HEK293 (cell line): ENCODE results near the gene ETV6.

Experiments used
- CTCF ChIA-PET: fragments of 350-600 bp; formaldehyde crosslinking; extraction: SDS; loops from one replicate; lab custom pipeline; 2021; ENCODE audit warnings: antibody characterized with exemption; lab: Yijun Ruan, JAX
- POLR2A ChIA-PET: fragments of 300-600 bp; formaldehyde crosslinking; extraction: SDS; loops from one replicate; lab custom pipeline; 2020; ENCODE audit warnings: antibody characterized with exemption, inconsistent platforms; lab: Yijun Ruan, JAX
- H3K27ac ChIP-seq: fragments of 200-500 bp; sonication (Bioruptor generic); 2 replicates; pipeline ENCODE4 v1.5.1; 2014; ENCODE audit warnings: low read depth, low read length, control low read depth, inconsistent platforms; ENCODE audit errors: extremely low read depth
- H3K36me3 ChIP-seq, 2 experiments: fragments of 200-500 bp in 1 of 2; sonication (Bioruptor generic) in 1 of 2; 1 replicate in 1 of 2; 2 replicates in 1 of 2; pipeline ENCODE4 v1.5.1; 2014 to 2017; ENCODE audit warnings: inconsistent platforms in 2 of 2, low read length in 2 of 2; ENCODE audit not compliant: control insufficient read depth in 2 of 2, insufficient read depth in 1 of 2
- H3K4me1 ChIP-seq: fragments of 200-500 bp; sonication (Bioruptor generic); 2 replicates; pipeline ENCODE4 v1.5.1; 2014; ENCODE audit warnings: mild to moderate bottlenecking, low read length, inconsistent platforms; ENCODE audit not compliant: control insufficient read depth, insufficient read depth
- H3K4me3 ChIP-seq: 2 replicates; pipeline ENCODE4 v1.5.1; 2011; ENCODE audit warnings: low read depth, mild to moderate bottlenecking, control low read depth, low read length, moderate library complexity
- H3K9me3 ChIP-seq: fragments of 200-500 bp; sonication (Bioruptor generic); 2 replicates; pipeline ENCODE4 v1.5.1; 2014; ENCODE audit warnings: low read depth, low read length, inconsistent platforms; ENCODE audit not compliant: control insufficient read depth, insufficient read depth
- KLF1 ChIP-seq: fragments of 450-650 bp; formaldehyde crosslinking; IDR thresholded peaks from 2 replicates; pipeline ENCODE4 v1.5.1; 2016; ENCODE audit warnings: missing biosample characterization, missing genetic modification characterization
- KLF16 ChIP-seq: fragments of 450-650 bp; formaldehyde crosslinking; IDR thresholded peaks from 2 replicates; pipeline ENCODE4 v1.5.1; 2017; ENCODE audit warnings: missing biosample characterization, missing genetic modification characterization
- TCF7L2 ChIP-seq: IDR thresholded peaks from 2 replicates; pipeline ENCODE4 v1.6.1; 2011; ENCODE audit warnings: low read depth, mild to moderate bottlenecking, inconsistent platforms, low read length, moderate library complexity, borderline replicate concordance
- ZBTB48 ChIP-seq: fragments of 450-650 bp; formaldehyde crosslinking; IDR thresholded peaks from 2 replicates; pipeline ENCODE4 v1.5.1; 2016; ENCODE audit warnings: missing biosample characterization, missing genetic modification characterization
- ZIC2 ChIP-seq: fragments of 450-650 bp; formaldehyde crosslinking; IDR thresholded peaks from 2 replicates; pipeline ENCODE4 v1.5.1; 2016; ENCODE audit warnings: missing biosample characterization, missing genetic modification characterization
- ZNF112 ChIP-seq: fragments of 450-650 bp; formaldehyde crosslinking; IDR thresholded peaks from 2 replicates; pipeline ENCODE4 v1.5.0; 2017; ENCODE audit warnings: missing biosample characterization, missing genetic modification characterization
- ZNF184 ChIP-seq: fragments of 450-650 bp; IDR thresholded peaks from 2 replicates; pipeline ENCODE4 v1.5.1; 2018; ENCODE audit warnings: missing biosample characterization, mild to moderate bottlenecking, missing genetic modification characterization
- ZNF221 ChIP-seq: fragments of 450-650 bp; formaldehyde crosslinking; IDR thresholded peaks from 2 replicates; pipeline ENCODE4 v1.5.1; 2017; ENCODE audit warnings: missing biosample characterization, missing genetic modification characterization, borderline replicate concordance
- ZNF366 ChIP-seq: fragments of 450-650 bp; formaldehyde crosslinking; conservative IDR thresholded peaks from 2 replicates; pipeline ENCODE4 v1.5.1; 2016; ENCODE audit warnings: missing biosample characterization, missing genetic modification characterization
- ZNF404 ChIP-seq: fragments of 450-650 bp; formaldehyde crosslinking; IDR thresholded peaks from 2 replicates; pipeline ENCODE4 v1.5.1; 2017; ENCODE audit warnings: missing biosample characterization, missing genetic modification characterization
- ZNF501 ChIP-seq: fragments of 450-650 bp; formaldehyde crosslinking; IDR thresholded peaks from 2 replicates; pipeline ENCODE4 v1.5.1; 2016; ENCODE audit warnings: missing biosample characterization, missing genetic modification characterization
- ZNF521 ChIP-seq: fragments of 450-650 bp; formaldehyde crosslinking; IDR thresholded peaks from 2 replicates; pipeline ENCODE4 v1.5.1; 2017; ENCODE audit warnings: missing biosample characterization, mild to moderate bottlenecking, missing genetic modification characterization
- ZNF530 ChIP-seq: fragments of 450-650 bp; formaldehyde crosslinking; IDR thresholded peaks from 2 replicates; pipeline ENCODE4 v1.5.1; 2016; ENCODE audit warnings: low read depth, missing biosample characterization, missing genetic modification characterization
- ZNF548 ChIP-seq: fragments of 450-650 bp; formaldehyde crosslinking; IDR thresholded peaks from 2 replicates; pipeline ENCODE4 v1.5.1; 2016; ENCODE audit warnings: missing biosample characterization, missing genetic modification characterization
- ZNF585B ChIP-seq: fragments of 450-650 bp; formaldehyde crosslinking; IDR thresholded peaks from 2 replicates; pipeline ENCODE4 v1.5.1; 2016; ENCODE audit warnings: missing biosample characterization, missing genetic modification characterization
- ZNF629 ChIP-seq: fragments of 450-650 bp; formaldehyde crosslinking; IDR thresholded peaks from 2 replicates; pipeline ENCODE4 v1.5.1; 2017; ENCODE audit warnings: missing biosample characterization, missing genetic modification characterization
- ZNF76 ChIP-seq: fragments of 450-650 bp; formaldehyde crosslinking; IDR thresholded peaks from 2 replicates; pipeline ENCODE4; 2016; ENCODE audit warnings: low read depth, missing biosample characterization, missing genetic modification characterization, borderline replicate concordance
- ZNF768 ChIP-seq: fragments of 450-650 bp; formaldehyde crosslinking; IDR thresholded peaks from 2 replicates; pipeline ENCODE4 v1.5.1; 2018; ENCODE audit warnings: missing biosample characterization, mild to moderate bottlenecking, missing genetic modification characterization
- ZSCAN18 ChIP-seq: fragments of 450-650 bp; formaldehyde crosslinking; IDR thresholded peaks from 2 replicates; pipeline ENCODE4 v1.5.1; 2016; ENCODE audit warnings: missing biosample characterization, missing genetic modification characterization
- TF ChIP-seq, protein P1 (sequence below): fragments of 450-650 bp; formaldehyde crosslinking; IDR thresholded peaks from 2 replicates; pipeline ENCODE4 v1.5.1; 2016; ENCODE audit warnings: missing biosample characterization, missing genetic modification characterization

ETV6 gene

GRCh38 chr12:11830307-11830801 lies 180.9 kb downstream of the ETV6 start:
- CTCF ChIA-PET = no interaction called here
- TF ChIP-seq ZBTB48 = 0 out of 2 replicates have a peak, but pooled peaks have one; percentile 26
- no peak for TF ChIP-seq KLF16 (tag by site-specific recombination)
- Histone ChIP-seq H3K27ac (no peak overlapping the region), H3K9me3 (no peaks in the 10 kb centered on the region), H3K4me3 (no peak overlapping the region), H3K36me3 (no peaks in the 10 kb centered on the region), H3K4me1 (no peaks in the 10 kb centered on the region)
- POLR2A ChIA-PET = no interaction called here

DNA sequence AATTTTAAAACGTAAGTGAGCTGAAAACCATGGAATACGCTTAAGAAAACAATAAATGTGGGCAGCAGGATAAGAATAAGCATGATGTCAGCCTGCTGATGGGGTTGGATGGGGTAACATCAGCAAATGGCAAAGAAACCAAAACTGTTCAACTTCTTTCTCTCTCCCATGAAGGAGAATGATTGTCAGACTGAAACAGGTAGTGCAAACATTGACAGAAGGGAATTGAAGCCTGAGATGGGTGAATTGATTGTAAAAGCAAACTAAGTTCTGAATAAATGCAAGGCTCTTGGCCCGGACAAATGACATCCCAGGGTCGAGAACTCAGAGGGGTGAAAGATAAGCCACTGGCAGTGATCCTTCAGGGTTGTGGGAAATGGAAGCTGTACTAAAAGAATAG lies 182.6 kb downstream of the ETV6 start:
- Histone ChIP-seq H3K9me3 (no peaks in the 10 kb centered on the region), H3K27ac (no peak overlapping the region)
- CTCF ChIA-PET = no interaction called here
- TF ChIP-seq KLF1 (tag by site-specific recombination) = no peak
- no peak for TF ChIP-seq ZNF221 (tag by site-specific recombination)
- no peak for TF ChIP-seq ZNF585B
- TF ChIP-seq ZNF366 (tag by site-specific recombination) = no peak
- TF ChIP-seq ZNF184 (tag by site-specific recombination) = no peak
- TF ChIP-seq ZNF521 (tag by site-specific recombination) = no peak
- no peak for TF ChIP-seq ZNF404 (tag by site-specific recombination)
- no peak for TF ChIP-seq ZNF629
- TF ChIP-seq, all 188 proteins: peak for 0
- POLR2A ChIA-PET = no interaction called here
- no peaks in the 10 kb centered on the region for H3K36me3 ChIP-seq
- H3K4me1 ChIP-seq = no peaks in the 10 kb centered on the region
- no peak overlapping the region for H3K4me3 ChIP-seq

- ChIA-PET POLR2A (no interaction called here), CTCF (interaction anchor here (1.1 kb wide), 1 partner anchor 99 kb away, joined by 4 read pairs; no protein-coding TSS in a partner anchor)
- no peaks in the 10 kb centered on the region for H3K9me3 ChIP-seq
Measured at GRCh38 chr12:11833174-11833895, 183.9 kb downstream of the ETV6 start.

GRCh38 chr12:11834104-11834812 lies 184.8 kb downstream of the ETV6 start:
- ChIA-PET CTCF (no interaction called here), POLR2A (no interaction called here)
- TF ChIP-seq ZNF530 (no peak), TCF7L2 (no peak), ZNF501 (no peak), KLF1 (tag by site-specific recombination) (no peak), ZNF76 (tag by site-specific recombination) (no peak), ZNF112 (tag by site-specific recombination) (no peak), ZSCAN18 (tag by site-specific recombination) (no peak)
- TF ChIP-seq, protein P1, sequence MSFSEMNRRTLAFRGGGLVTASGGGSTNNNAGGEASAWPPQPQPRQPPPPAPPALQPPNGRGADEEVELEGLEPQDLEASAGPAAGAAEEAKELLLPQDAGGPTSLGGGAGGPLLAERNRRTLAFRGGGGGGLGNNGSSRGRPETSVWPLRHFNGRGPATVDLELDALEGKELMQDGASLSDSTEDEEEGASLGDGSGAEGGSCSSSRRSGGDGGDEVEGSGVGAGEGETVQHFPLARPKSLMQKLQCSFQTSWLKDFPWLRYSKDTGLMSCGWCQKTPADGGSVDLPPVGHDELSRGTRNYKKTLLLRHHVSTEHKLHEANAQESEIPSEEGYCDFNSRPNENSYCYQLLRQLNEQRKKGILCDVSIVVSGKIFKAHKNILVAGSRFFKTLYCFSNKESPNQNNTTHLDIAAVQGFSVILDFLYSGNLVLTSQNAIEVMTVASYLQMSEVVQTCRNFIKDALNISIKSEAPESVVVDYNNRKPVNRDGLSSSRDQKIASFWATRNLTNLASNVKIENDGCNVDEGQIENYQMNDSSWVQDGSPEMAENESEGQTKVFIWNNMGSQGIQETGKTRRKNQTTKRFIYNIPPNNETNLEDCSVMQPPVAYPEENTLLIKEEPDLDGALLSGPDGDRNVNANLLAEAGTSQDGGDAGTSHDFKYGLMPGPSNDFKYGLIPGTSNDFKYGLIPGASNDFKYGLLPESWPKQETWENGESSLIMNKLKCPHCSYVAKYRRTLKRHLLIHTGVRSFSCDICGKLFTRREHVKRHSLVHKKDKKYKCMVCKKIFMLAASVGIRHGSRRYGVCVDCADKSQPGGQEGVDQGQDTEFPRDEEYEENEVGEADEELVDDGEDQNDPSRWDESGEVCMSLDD (tag by site-specific recombination) = no peak
- no peak overlapping the region for H3K27ac ChIP-seq
- H3K4me3 ChIP-seq = no peak overlapping the region
- no peaks in the 10 kb centered on the region for H3K9me3 ChIP-seq
- H3K4me1 ChIP-seq = no peaks in the 10 kb centered on the region
- H3K36me3 ChIP-seq = no peaks in the 10 kb centered on the region

More at GRCh38 chr12:11833174-11833895, 183.9 kb downstream of the ETV6 start:
- Histone ChIP-seq H3K4me1 (no peaks in the 10 kb centered on the region), H3K36me3 (no peaks in the 10 kb centered on the region), H3K27ac (no peak overlapping the region), H3K4me3 (no peak overlapping the region)
- TF ChIP-seq TCF7L2 = no peak
- 0 out of 2 replicates have a peak, but pooled peaks have one; percentile 36 for TF ChIP-seq ZNF768 (tag by site-specific recombination)
- TF ChIP-seq ZIC2 = no peak
- TF ChIP-seq ZNF548 = no peak
